ENCODE results near the gene SLC26A3. TPM values are rescaled to one million over a fixed set of nuclear protein-coding genes. Genes with fewer than 3 reads are reported as not detected.

SLC26A3 gene
- total and polyA plus RNA-seq, 2 of the 8 experiments (the other 6 are each of a cell fraction or from before 2014, with no cell fraction given) = not detected

DNA sequence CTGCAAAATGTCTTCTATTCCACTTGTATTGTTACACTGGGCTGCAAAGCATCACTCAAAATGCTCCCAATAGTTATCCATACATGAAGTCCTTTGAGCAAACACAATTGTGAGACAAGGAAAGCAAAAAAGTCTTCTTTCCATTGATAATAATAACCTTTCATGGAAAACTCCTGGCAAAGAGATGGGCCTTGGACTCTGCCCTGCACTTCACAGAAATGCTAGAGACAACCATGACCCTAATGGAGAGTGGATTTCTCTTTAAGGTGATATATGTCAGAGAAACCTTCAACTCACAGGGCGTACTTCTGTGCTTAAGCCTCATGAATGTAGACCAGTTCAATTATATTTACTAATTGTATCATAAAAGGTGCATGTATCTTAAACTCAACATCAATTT lies 19.4 kb downstream of the SLC26A3 start (continued):
- TF ChIP-seq, protein P1, sequence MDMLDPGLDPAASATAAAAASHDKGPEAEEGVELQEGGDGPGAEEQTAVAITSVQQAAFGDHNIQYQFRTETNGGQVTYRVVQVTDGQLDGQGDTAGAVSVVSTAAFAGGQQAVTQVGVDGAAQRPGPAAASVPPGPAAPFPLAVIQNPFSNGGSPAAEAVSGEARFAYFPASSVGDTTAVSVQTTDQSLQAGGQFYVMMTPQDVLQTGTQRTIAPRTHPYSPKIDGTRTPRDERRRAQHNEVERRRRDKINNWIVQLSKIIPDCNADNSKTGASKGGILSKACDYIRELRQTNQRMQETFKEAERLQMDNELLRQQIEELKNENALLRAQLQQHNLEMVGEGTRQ (IDR thresholded peaks at IDR 0.05; ENCODE audit: low read length) = no peak
- TF ChIP-seq NANOG (IDR thresholded peaks at IDR 0.05; ENCODE audit: insufficient read depth, low read depth, low read length, poor library complexity, severe bottlenecking) (no peak), KDM1A (IDR thresholded peaks at IDR 0.05; ENCODE audit: borderline replicate concordance, low read length) (no peak), PHF8 (conservative IDR thresholded peaks at IDR 0.05; ENCODE audit: low read depth, low read length) (no peak), SIX5 (IDR thresholded peaks at IDR 0.05; ENCODE audit: low read depth, low read length) (no peak)
